Measurements from ENCODE around the gene PRMT2.

PRMT2 gene

DNA sequence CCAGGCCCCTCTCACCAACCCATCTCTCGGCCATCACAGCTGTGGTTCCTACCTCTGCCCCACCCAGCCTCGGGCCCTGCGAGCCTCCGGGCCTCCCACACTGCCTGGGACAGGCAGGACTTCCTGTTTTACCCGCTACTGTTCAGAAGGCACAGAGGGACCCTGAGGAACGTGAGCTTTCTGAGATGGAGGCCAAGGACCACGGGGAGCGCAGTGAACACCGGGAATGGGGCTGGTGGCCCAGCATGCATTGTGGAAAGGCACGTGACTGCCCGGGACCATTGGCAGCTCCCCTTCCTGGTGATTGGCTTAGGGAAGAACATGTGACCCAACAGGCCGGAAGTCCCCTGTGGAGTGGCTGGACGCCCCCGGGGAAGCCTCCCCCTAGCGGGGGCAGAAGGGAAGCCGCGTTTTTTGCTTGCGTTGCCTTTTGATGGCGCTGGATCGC is 37.6 kb upstream of the PRMT2 start:
- WGBS, result 97% methylated on average over 20 of the region's 20 CpGs
- Histone ChIP-seq H3K23ac (ENCODE audit: low read length in 2 of 2) (no peak overlapping the region), H2BK5ac (ENCODE audit: low read depth, low read length, poor library complexity, severe bottlenecking) (no peak overlapping the region)

DNA sequence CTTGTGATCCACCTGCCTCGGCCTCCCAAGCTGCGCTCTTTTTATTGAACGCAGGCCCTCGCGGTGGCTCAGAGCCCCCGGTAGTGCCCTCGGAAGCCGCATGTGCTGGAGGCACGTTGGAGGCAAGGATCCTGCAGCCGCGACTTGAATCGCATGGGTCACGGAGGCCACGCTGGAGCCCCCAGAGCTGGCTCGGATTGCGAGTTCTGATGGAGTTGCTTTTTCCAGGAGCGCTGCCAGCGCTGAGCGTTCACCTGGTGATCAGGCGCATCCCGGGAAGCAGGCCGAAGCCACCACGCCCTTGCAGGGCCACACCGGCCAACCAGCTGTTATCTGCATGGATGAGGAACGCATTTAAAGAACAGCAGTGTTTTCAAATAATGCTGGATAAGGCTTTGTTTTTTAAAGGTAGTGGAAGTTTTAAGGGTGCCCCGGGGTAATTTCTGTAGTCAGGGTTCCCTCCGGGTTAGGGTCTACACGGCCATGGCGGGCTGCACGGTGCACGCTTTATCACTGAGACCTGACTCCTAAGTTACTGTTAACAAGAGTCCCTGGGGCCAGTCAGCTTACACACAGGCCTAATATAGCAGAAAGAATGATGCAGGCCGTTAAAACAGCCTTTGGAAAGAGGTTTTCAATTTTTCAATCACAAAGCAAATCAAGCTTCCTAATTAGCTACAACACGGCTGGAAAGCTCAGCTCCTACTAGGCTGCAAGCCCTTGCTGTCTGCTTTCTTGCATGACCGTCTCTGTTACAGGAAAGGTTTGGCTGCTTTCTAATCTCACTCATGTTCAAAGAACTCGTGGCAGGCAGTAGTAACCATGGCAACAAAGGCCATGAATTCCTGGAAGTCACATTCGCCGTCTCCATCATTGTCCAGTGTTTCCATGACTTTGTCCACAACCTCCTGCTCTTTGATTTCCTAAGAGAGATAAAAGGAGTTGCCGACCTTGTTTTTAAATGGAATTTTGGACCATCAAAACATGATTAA is 36.6 kb upstream of the PRMT2 start:
- no peak overlapping the region for H4K8ac ChIP-seq (ENCODE audit: low read length)
- no peak overlapping the region for H2BK120ac ChIP-seq (ENCODE audit: low read depth, low read length)
- no peak overlapping the region for H3K14ac ChIP-seq (ENCODE audit: low read length in 2 of 2)
- no peaks in the 10 kb centered on the region for H3K79me1 ChIP-seq (replicated peaks; ENCODE audit: low read length, poor library complexity, severe bottlenecking)
- DNase-seq, result peak; percentile 79
- no peak overlapping the region for H4K91ac ChIP-seq (ENCODE audit: low read length)
- H3K4me2 ChIP-seq (ENCODE audit: low read length, poor library complexity, severe bottlenecking), result no peak overlapping the region
- H3K9me3 ChIP-seq (ENCODE audit: control insufficient read depth, low read length), result no peaks in the 10 kb centered on the region
- H2BK15ac ChIP-seq (ENCODE audit: low read depth, poor library complexity, severe bottlenecking), result no peak overlapping the region
- H3K4ac ChIP-seq (ENCODE audit: low read depth in 1 of 2, low read length in 2 of 2), result no peak overlapping the region
- H3K36me3 ChIP-seq (ENCODE audit: control insufficient read depth in 1 of 2, insufficient read depth in 2 of 2, low read depth in 1 of 2, low read length in 2 of 2), result no peaks in the 10 kb centered on the region
- no peak overlapping the region for H3K23ac ChIP-seq (ENCODE audit: low read length in 2 of 2)
- 90% methylated on average over 37 of the region's 38 CpGs for WGBS
- H2BK5ac ChIP-seq (ENCODE audit: low read depth, low read length, poor library complexity, severe bottlenecking), result no peak overlapping the region
- H3K27me3 ChIP-seq (ENCODE audit: control insufficient read depth in 1 of 2, insufficient read depth in 1 of 2, low read length in 2 of 2), result no peaks in the 10 kb centered on the region
- peaks cover 3% of the 10 kb centered on the region for H3K4me1 ChIP-seq (ENCODE audit: control insufficient read depth, insufficient read depth, low read depth, low read length)
- H2AK5ac ChIP-seq (ENCODE audit: low read length, severe bottlenecking), result no peak overlapping the region
- H2BK12ac ChIP-seq (ENCODE audit: low read length in 2 of 2), result no peak overlapping the region
- peak overlapping the region; percentile 44 for H3K9ac ChIP-seq (ENCODE audit: low read length)
- peak overlapping the region in 1 of 2 experiments; percentile 39 for H3K4me3 ChIP-seq (ENCODE audit: insufficient read depth in 1 of 2, low read depth in 1 of 2, low read length in 2 of 2)
- H3K27ac ChIP-seq (ENCODE audit: low read length, poor library complexity, severe bottlenecking), result no peak overlapping the region
- no peak overlapping the region for H2AFZ ChIP-seq (ENCODE audit: low read depth, low read length)
- H3K18ac ChIP-seq (ENCODE audit: low read depth in 1 of 2, low read length in 2 of 2), result no peak overlapping the region

More for the DNA sequence above, 37.6 kb upstream of the PRMT2 start:
- no peak overlapping the region for H2AFZ ChIP-seq (ENCODE audit: low read depth, low read length)
- peaks cover 3% of the 10 kb centered on the region for H3K4me1 ChIP-seq (ENCODE audit: control insufficient read depth, insufficient read depth, low read depth, low read length)
- no peak overlapping the region for H4K91ac ChIP-seq (ENCODE audit: low read length)
- no peaks in the 10 kb centered on the region for H3K9me3 ChIP-seq (ENCODE audit: control insufficient read depth, low read length)
- H3K27ac ChIP-seq (ENCODE audit: low read length, poor library complexity, severe bottlenecking), result no peak overlapping the region
- H4K8ac ChIP-seq (ENCODE audit: low read length), result no peak overlapping the region
- no peak overlapping the region for H3K9ac ChIP-seq (ENCODE audit: low read length)
- no peak overlapping the region for H3K18ac ChIP-seq (ENCODE audit: low read depth in 1 of 2, low read length in 2 of 2)
- no peak for DNase-seq
- H3K27me3 ChIP-seq (ENCODE audit: control insufficient read depth in 1 of 2, insufficient read depth in 1 of 2, low read length in 2 of 2), result no peaks in the 10 kb centered on the region
- H2BK15ac ChIP-seq (ENCODE audit: low read depth, poor library complexity, severe bottlenecking), result no peak overlapping the region
- no peak overlapping the region for H3K4me2 ChIP-seq (ENCODE audit: low read length, poor library complexity, severe bottlenecking)
- no peaks in the 10 kb centered on the region for H3K36me3 ChIP-seq (ENCODE audit: control insufficient read depth in 1 of 2, insufficient read depth in 2 of 2, low read depth in 1 of 2, low read length in 2 of 2)
- H3K79me1 ChIP-seq (replicated peaks; ENCODE audit: low read length, poor library complexity, severe bottlenecking), result no peaks in the 10 kb centered on the region
- no peak overlapping the region for H3K14ac ChIP-seq (ENCODE audit: low read length in 2 of 2)
- H2BK120ac ChIP-seq (ENCODE audit: low read depth, low read length), result no peak overlapping the region
- no peak overlapping the region for H2AK5ac ChIP-seq (ENCODE audit: low read length, severe bottlenecking)
- H3K4me3 ChIP-seq (ENCODE audit: insufficient read depth in 1 of 2, low read depth in 1 of 2, low read length in 2 of 2), result no peak overlapping the region
- H2BK12ac ChIP-seq (ENCODE audit: low read length in 2 of 2), result no peak overlapping the region
- H3K4ac ChIP-seq (ENCODE audit: low read depth in 1 of 2, low read length in 2 of 2), result no peak overlapping the region

DNA sequence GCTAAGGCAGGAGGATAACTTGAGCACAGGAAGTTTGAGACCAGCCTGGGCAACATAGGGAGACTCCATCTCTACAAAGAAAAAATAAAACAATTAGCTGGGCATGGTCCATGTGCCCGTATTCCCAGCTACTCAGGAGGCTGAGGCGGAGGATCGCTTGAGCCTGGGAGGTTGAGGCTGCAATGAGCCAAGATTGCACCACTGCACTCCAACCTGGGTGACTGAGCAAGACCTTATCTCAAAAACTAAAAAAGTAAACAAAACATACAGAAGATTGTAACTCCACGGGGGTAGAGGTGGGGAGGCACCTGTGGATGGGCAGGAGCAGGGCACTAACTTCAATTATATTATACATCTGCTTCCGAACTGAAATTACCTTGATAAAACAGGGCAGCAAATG is 35.2 kb upstream of the PRMT2 start:
- no peak for DNase-seq
- no peak overlapping the region for H3K4me3 ChIP-seq (ENCODE audit: insufficient read depth in 1 of 2, low read depth in 1 of 2, low read length in 2 of 2)
- no peaks in the 10 kb centered on the region for H3K27me3 ChIP-seq (ENCODE audit: control insufficient read depth in 1 of 2, insufficient read depth in 1 of 2, low read length in 2 of 2)
- H3K14ac ChIP-seq (ENCODE audit: low read length in 2 of 2), result no peak overlapping the region
- no peak overlapping the region for H2AFZ ChIP-seq (ENCODE audit: low read depth, low read length)
- H3K4me1 ChIP-seq (ENCODE audit: control insufficient read depth, insufficient read depth, low read depth, low read length), result peaks cover 3% of the 10 kb centered on the region
- no peak overlapping the region for H4K91ac ChIP-seq (ENCODE audit: low read length)
- H3K9ac ChIP-seq (ENCODE audit: low read length), result no peak overlapping the region
- no peaks in the 10 kb centered on the region for H3K36me3 ChIP-seq (ENCODE audit: control insufficient read depth in 1 of 2, insufficient read depth in 2 of 2, low read depth in 1 of 2, low read length in 2 of 2)
- H3K79me1 ChIP-seq (replicated peaks; ENCODE audit: low read length, poor library complexity, severe bottlenecking), result no peaks in the 10 kb centered on the region
- H3K4ac ChIP-seq (ENCODE audit: low read depth in 1 of 2, low read length in 2 of 2), result no peak overlapping the region
- no peak overlapping the region for H2BK15ac ChIP-seq (ENCODE audit: low read depth, poor library complexity, severe bottlenecking)
- no peak overlapping the region for H3K18ac ChIP-seq (ENCODE audit: low read depth in 1 of 2, low read length in 2 of 2)
- no peak overlapping the region for H2BK120ac ChIP-seq (ENCODE audit: low read depth, low read length)
- H2BK5ac ChIP-seq (ENCODE audit: low read depth, low read length, poor library complexity, severe bottlenecking), result no peak overlapping the region
- no peak overlapping the region for H3K23ac ChIP-seq (ENCODE audit: low read length in 2 of 2)
- H3K9me3 ChIP-seq (ENCODE audit: control insufficient read depth, low read length), result no peaks in the 10 kb centered on the region
- H3K4me2 ChIP-seq (ENCODE audit: low read length, poor library complexity, severe bottlenecking), result no peak overlapping the region
- no peak overlapping the region for H4K8ac ChIP-seq (ENCODE audit: low read length)
- H2BK12ac ChIP-seq (ENCODE audit: low read length in 2 of 2), result no peak overlapping the region
- WGBS, result 95% methylated on average over 3 of the region's 5 CpGs
- no peak overlapping the region for H2AK5ac ChIP-seq (ENCODE audit: low read length, severe bottlenecking)
- H3K27ac ChIP-seq (ENCODE audit: low read length, poor library complexity, severe bottlenecking), result no peak overlapping the region

DNA sequence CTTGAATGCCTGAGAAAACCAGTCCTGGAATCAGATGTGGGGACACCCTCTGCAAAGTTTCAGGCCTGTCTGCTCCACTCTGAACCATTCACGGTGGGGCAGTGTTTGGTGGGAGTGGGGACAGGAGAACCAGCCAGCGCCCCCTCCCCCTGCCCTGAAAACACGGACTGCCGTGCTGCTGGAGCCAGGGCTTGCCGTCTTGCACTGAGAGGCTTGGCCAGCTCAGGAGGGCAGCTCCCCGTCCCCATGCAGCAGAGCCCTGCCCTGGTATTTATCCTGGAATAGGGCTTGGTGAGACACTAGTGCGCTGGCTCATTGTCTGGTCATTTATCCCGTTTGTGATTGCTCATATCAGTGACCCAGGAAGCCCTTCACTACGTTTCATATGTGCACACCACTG is 34.5 kb upstream of the PRMT2 start:
- Histone ChIP-seq H2BK5ac (ENCODE audit: low read depth, low read length, poor library complexity, severe bottlenecking) (no peak overlapping the region), H3K14ac (ENCODE audit: low read length in 2 of 2) (no peak overlapping the region), H2AFZ (ENCODE audit: low read depth, low read length) (no peak overlapping the region), H3K36me3 (ENCODE audit: control insufficient read depth in 1 of 2, insufficient read depth in 2 of 2, low read depth in 1 of 2, low read length in 2 of 2) (no peaks in the 10 kb centered on the region), H3K4me3 (ENCODE audit: insufficient read depth in 1 of 2, low read depth in 1 of 2, low read length in 2 of 2) (no peak overlapping the region), H3K23ac (ENCODE audit: low read length in 2 of 2) (no peak overlapping the region), H3K9me3 (ENCODE audit: control insufficient read depth, low read length) (no peaks in the 10 kb centered on the region), H4K91ac (ENCODE audit: low read length) (no peak overlapping the region), H2BK15ac (ENCODE audit: low read depth, poor library complexity, severe bottlenecking) (no peak overlapping the region), H2AK5ac (ENCODE audit: low read length, severe bottlenecking) (no peak overlapping the region), H3K9ac (ENCODE audit: low read length) (no peak overlapping the region), H3K4me1 (ENCODE audit: control insufficient read depth, insufficient read depth, low read depth, low read length) (peaks cover 3% of the 10 kb centered on the region), H3K4me2 (ENCODE audit: low read length, poor library complexity, severe bottlenecking) (no peak overlapping the region), H2BK12ac (ENCODE audit: low read length in 2 of 2) (no peak overlapping the region), H3K18ac (ENCODE audit: low read depth in 1 of 2, low read length in 2 of 2) (no peak overlapping the region), H4K8ac (ENCODE audit: low read length) (no peak overlapping the region), H3K4ac (ENCODE audit: low read depth in 1 of 2, low read length in 2 of 2) (no peak overlapping the region), H3K27me3 (ENCODE audit: control insufficient read depth in 1 of 2, insufficient read depth in 1 of 2, low read length in 2 of 2) (peaks cover 0 to 4% of the 10 kb centered on the region in 2 experiments), H3K79me1 (replicated peaks; ENCODE audit: low read length, poor library complexity, severe bottlenecking) (no peaks in the 10 kb centered on the region), H2BK120ac (ENCODE audit: low read depth, low read length) (no peak overlapping the region), H3K27ac (ENCODE audit: low read length, poor library complexity, severe bottlenecking) (no peak overlapping the region)
- DNase-seq, result no peak
- 89% methylated on average over 9 of the region's 9 CpGs for WGBS
